Smooth muscle cell (in vitro differentiated cells): ENCODE data around the gene ITGA3. TPM values are rescaled to one million over a fixed set of nuclear protein-coding genes. Genes with fewer than 3 reads are reported as not detected.

Experiments
- DNase-seq: peaks from one replicate; lab custom pipeline; 2025; ENCODE audit not compliant: unreplicated experiment; lab: John Stamatoyannopoulos, UW
- H2AFZ ChIP-seq: fragments of 200-600 bp; sonication (generic); 2 replicates; pipeline ENCODE4 v1.6.0; 2016; ENCODE audit warnings: antibody characterized with exemption, low read depth, mild to moderate bottlenecking
- H3F3A ChIP-seq: fragments of 200-600 bp; sonication (generic); 2 replicates; pipeline ENCODE4 v1.6.0; 2017; ENCODE audit warnings: antibody characterized with exemption, low read depth
- H3K27ac ChIP-seq: fragments of 200-600 bp; sonication (generic); 2 replicates; pipeline ENCODE4 v1.5.1; 2016; ENCODE audit warnings: low read depth, mild to moderate bottlenecking
- H3K27me3 ChIP-seq: fragments of 200-600 bp; sonication (generic); 2 replicates; pipeline ENCODE4 v1.6.1; 2016; ENCODE audit warnings: low read depth, mild to moderate bottlenecking
- H3K36me3 ChIP-seq: fragments of 200-600 bp; sonication (generic); 2 replicates; pipeline ENCODE4 v1.5.1; 2016; ENCODE audit warnings: low read depth
- H3K4me1 ChIP-seq: fragments of 200-600 bp; sonication (generic); 2 replicates; pipeline ENCODE4 v1.5.1; 2016; ENCODE audit warnings: low read depth
- H3K4me2 ChIP-seq: fragments of 200-600 bp; sonication (generic); 2 replicates; pipeline ENCODE4 v1.6.0; 2016; ENCODE audit warnings: mild to moderate bottlenecking
- H3K4me3 ChIP-seq: fragments of 200-600 bp; sonication (generic); 2 replicates; pipeline ENCODE4 v1.5.1; 2016; ENCODE audit warnings: mild to moderate bottlenecking
- H3K79me2 ChIP-seq: fragments of 200-600 bp; sonication (generic); 2 replicates; pipeline ENCODE4 v1.6.0; 2016; ENCODE audit warnings: low read depth, mild to moderate bottlenecking
- H3K9ac ChIP-seq: fragments of 200-600 bp; sonication (generic); 2 replicates; pipeline ENCODE4 v1.6.0; 2016; ENCODE audit warnings: low read depth
- H3K9me3 ChIP-seq: fragments of 200-600 bp; sonication (generic); replicated peaks from 2 replicates; pipeline ENCODE4 v1.5.1; 2016; ENCODE audit warnings: low read depth
- H4K20me1 ChIP-seq: fragments of 200-600 bp; sonication (generic); 2 replicates; pipeline ENCODE4 v1.6.0; 2016; ENCODE audit warnings: low read depth
- CTCF ChIP-seq: fragments of 200-600 bp; sonication (generic); IDR thresholded peaks from 2 replicates; pipeline ENCODE4 v1.5.1; 2017; ENCODE audit warnings: borderline replicate concordance, mild to moderate bottlenecking, antibody characterized with exemption; ENCODE audit not compliant: insufficient read depth, poor library complexity, severe bottlenecking
- WGBS: methylation state at CpG from one replicate; pipeline ENCODE4 v1.1.7; 2016; ENCODE audit warnings: low lambda C conversion rate; 5-methylcytosine and 5-hydroxymethylcytosine counted together
- polyA plus RNA-seq: library from polyadenylated mRNA; unstranded; fragments of >200 nt; fragmentation: Nextera tagmentation; extraction: Ambion mirVana; gene quantifications from 2 replicates; pipeline ENCODE4 v1.2.1, GENCODE V29; 2016
- total RNA-seq: library from RNA; depleted of rRNA; stranded (reverse); fragments of >200 nt; gene quantifications from 2 replicates; pipeline ENCODE4 v1.2.3, GENCODE V29; 2014

The ITGA3 gene
- total and polyA plus RNA-seq, 2 experiments from 2014 or later = 30.0 to 44.7 TPM

GRCh38 chr17:50043290-50044148, 12.4 kb upstream of the ITGA3 start:
- 66% methylated on average over 16 of the region's 16 CpGs for WGBS
- Histone ChIP-seq H3K27ac (no peak overlapping the region), H4K20me1 (no peaks in the 10 kb centered on the region), H3K36me3 (no peaks in the 10 kb centered on the region), H3K9me3 (no peaks in the 10 kb centered on the region), H3K4me2 (peak overlapping the region; percentile 15), H2AFZ (no peak overlapping the region), H3F3A (no peaks in the 10 kb centered on the region), H3K79me2 (no peaks in the 10 kb centered on the region), H3K9ac (no peak overlapping the region), H3K4me1 (peaks cover 4% of the 10 kb centered on the region), H3K4me3 (no peak overlapping the region), H3K27me3 (no peaks in the 10 kb centered on the region)
- TF ChIP-seq CTCF = no peak
- DNase-seq = no peak

GRCh38 chr17:50044483-50044882, 11.4 kb upstream of the ITGA3 start:
- Histone ChIP-seq H3K79me2 (no peaks in the 10 kb centered on the region), H3K9me3 (no peaks in the 10 kb centered on the region), H3F3A (no peaks in the 10 kb centered on the region), H3K4me1 (peaks cover 4% of the 10 kb centered on the region), H3K27me3 (no peaks in the 10 kb centered on the region), H2AFZ (no peak overlapping the region), H3K36me3 (no peaks in the 10 kb centered on the region), H3K9ac (no peak overlapping the region), H4K20me1 (no peaks in the 10 kb centered on the region), H3K4me2 (no peak overlapping the region), H3K27ac (no peak overlapping the region), H3K4me3 (no peak overlapping the region)
- DNase-seq = no peak
- 97% methylated on average over 5 of the region's 5 CpGs for WGBS
- TF ChIP-seq CTCF = no peak

- peaks cover 4% of the 10 kb centered on the region for H3K4me1 ChIP-seq
- no peaks in the 10 kb centered on the region for H3K27me3 ChIP-seq
- 97% methylated on average over 4 of the region's 4 CpGs for WGBS
- no peaks in the 10 kb centered on the region for H3K36me3 ChIP-seq
- DNase-seq = no peak
- no peaks in the 10 kb centered on the region for H3K9me3 ChIP-seq
- no peak overlapping the region for H3K27ac ChIP-seq
- no peak overlapping the region for H3K9ac ChIP-seq
- H3K79me2 ChIP-seq = no peaks in the 10 kb centered on the region
- no peak overlapping the region for H2AFZ ChIP-seq
- H3K4me2 ChIP-seq = no peak overlapping the region
- no peak for TF ChIP-seq CTCF
- H3F3A ChIP-seq = no peaks in the 10 kb centered on the region
- H3K4me3 ChIP-seq = no peak overlapping the region
- no peaks in the 10 kb centered on the region for H4K20me1 ChIP-seq
Measured at GRCh38 chr17:50045154-50045553, 10.8 kb upstream of the ITGA3 start.

- no peaks in the 10 kb centered on the region for H4K20me1 ChIP-seq
- H3K27me3 ChIP-seq = no peaks in the 10 kb centered on the region
- H3K4me3 ChIP-seq = no peak overlapping the region
- H3K9ac ChIP-seq = no peak overlapping the region
- no peak for TF ChIP-seq CTCF
- H3K27ac ChIP-seq = no peak overlapping the region
- H3K9me3 ChIP-seq = no peaks in the 10 kb centered on the region
- H3K36me3 ChIP-seq = no peaks in the 10 kb centered on the region
- WGBS = 80% methylated on average over 2 of the region's 2 CpGs
- H3F3A ChIP-seq = no peaks in the 10 kb centered on the region
- H3K4me2 ChIP-seq = no peak overlapping the region
- H3K79me2 ChIP-seq = no peaks in the 10 kb centered on the region
- no peak overlapping the region for H2AFZ ChIP-seq
- DNase-seq = no peak
- peaks cover 9% of the 10 kb centered on the region for H3K4me1 ChIP-seq
Measured at GRCh38 chr17:50046179-50046578, 9.7 kb upstream of the ITGA3 start.
